Stimulated activated memory B cell treated with anti-CD40 and anti-IgM and Interleukin-4, amounts not matched to agents 10 μg/mL and 1 μg/mL and 100 μg/mL, for 72 hours (primary cell): ENCODE results near the gene PPFIA2.

Experiments used
- ATAC-seq: fragments of 150-1000 bp; cut with Tn5 transposase; 2 replicates; pipeline ENCODE4 v1.10.0; 2021
- H3K27ac Mint-ChIP-seq: one replicate; pipeline ENCODE4 v1.8.0; 2022; ENCODE audit warnings: mild to moderate bottlenecking, mixed read lengths
- H3K27me3 Mint-ChIP-seq: one replicate; pipeline ENCODE4 v1.8.0; 2022; ENCODE audit warnings: mixed read lengths
- H3K36me3 Mint-ChIP-seq: one replicate; pipeline ENCODE4 v1.8.0; 2022; ENCODE audit warnings: mixed read lengths
- H3K4me1 Mint-ChIP-seq: one replicate; pipeline ENCODE4 v1.8.0; 2022; ENCODE audit warnings: mixed read lengths
- H3K4me3 Mint-ChIP-seq: one replicate; pipeline ENCODE4 v1.8.0; 2022; ENCODE audit warnings: mild to moderate bottlenecking, moderate library complexity, mixed read lengths
- H3K9me3 Mint-ChIP-seq: one replicate; pipeline ENCODE4 v1.8.0; 2022; ENCODE audit warnings: mixed read lengths

PPFIA2 gene

DNA sequence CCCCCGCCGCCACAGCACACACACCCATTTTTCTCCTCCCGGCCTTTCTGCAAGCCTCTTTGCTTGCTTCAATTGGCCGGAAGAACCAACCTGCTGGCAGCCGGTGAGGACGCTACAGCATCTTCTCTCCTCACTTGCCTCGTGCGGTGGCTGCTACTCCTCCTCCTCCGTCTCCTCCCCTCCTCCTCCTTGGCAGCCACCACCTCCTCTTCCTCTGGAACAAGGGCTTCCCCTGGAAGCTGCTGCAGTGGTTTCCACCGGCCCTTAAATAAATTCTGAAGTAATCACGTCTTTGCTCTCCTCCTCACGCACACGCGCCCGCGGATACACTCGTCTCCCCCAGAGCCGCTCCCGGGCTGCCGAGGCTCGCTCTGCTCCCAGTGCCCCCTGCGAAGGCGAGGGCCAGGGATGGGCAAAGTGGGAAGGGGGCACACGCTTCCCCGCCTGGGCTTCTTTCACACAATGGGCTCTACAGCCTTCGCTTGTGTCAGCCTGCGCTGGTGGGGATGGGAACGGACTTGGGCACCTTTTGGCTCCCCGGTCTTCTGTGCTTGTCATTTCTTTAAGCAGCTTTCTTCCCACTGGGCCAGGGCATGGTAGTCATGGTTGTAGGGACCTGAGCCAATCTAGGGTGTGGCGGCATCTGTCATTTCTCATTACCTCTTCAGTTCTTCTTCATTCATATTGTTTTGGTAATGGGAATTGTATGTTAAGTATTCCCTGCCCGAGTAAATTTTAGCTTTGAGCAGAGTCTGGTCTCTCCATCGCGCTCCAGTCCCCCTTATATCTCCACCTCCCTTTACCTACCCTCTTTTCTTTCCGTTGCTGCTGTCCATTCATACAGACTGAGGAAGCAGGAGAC is at the start of gene PPFIA2:
Gene PPFIA2 (minus strand): TSS at position 161 of the 862 bp plus-strand sequence.
- H3K4me1 Mint-ChIP-seq, result no peaks in the 10 kb centered on the region
- no peak for ATAC-seq
- no peaks in the 10 kb centered on the region for H3K36me3 Mint-ChIP-seq
- H3K27me3 Mint-ChIP-seq, result peaks cover 13% of the 10 kb centered on the region
- no peak within 1 kb of the TSS for H3K27ac Mint-ChIP-seq
- H3K4me3 Mint-ChIP-seq, result no peak within 1 kb of the TSS
- peaks cover 3% of the 10 kb centered on the region for H3K9me3 Mint-ChIP-seq

- H3K4me1 Mint-ChIP-seq, result no peaks in the 10 kb centered on the region
- H3K36me3 Mint-ChIP-seq, result no peaks in the 10 kb centered on the region
- ATAC-seq, result no peak
- no peak overlapping the region for H3K27ac Mint-ChIP-seq
- H3K27me3 Mint-ChIP-seq, result no peaks in the 10 kb centered on the region
- H3K4me3 Mint-ChIP-seq, result no peak overlapping the region
- H3K9me3 Mint-ChIP-seq, result no peaks in the 10 kb centered on the region
Observed at GRCh38 chr12:81800298-81801148, 41.4 kb upstream of the PPFIA2 start.

- H3K27ac Mint-ChIP-seq, result no peak overlapping the region
- H3K36me3 Mint-ChIP-seq, result no peaks in the 10 kb centered on the region
- ATAC-seq, result no peak
- no peaks in the 10 kb centered on the region for H3K27me3 Mint-ChIP-seq
- peaks cover 2% of the 10 kb centered on the region for H3K9me3 Mint-ChIP-seq
- H3K4me1 Mint-ChIP-seq, result no peaks in the 10 kb centered on the region
- no peak overlapping the region for H3K4me3 Mint-ChIP-seq
Observed at GRCh38 chr12:81798294-81798693, 39.1 kb upstream of the PPFIA2 start.

- no peak overlapping the region for H3K27ac Mint-ChIP-seq
- no peak for ATAC-seq
Observed at GRCh38 chr12:81797100-81797499, 38.0 kb upstream of the PPFIA2 start.

GRCh38 chr12:81792666-81793065 is 33.5 kb upstream of the PPFIA2 start:
- no peak for ATAC-seq
- H3K4me1 Mint-ChIP-seq, result no peaks in the 10 kb centered on the region
- no peaks in the 10 kb centered on the region for H3K27me3 Mint-ChIP-seq
- H3K9me3 Mint-ChIP-seq, result peaks cover 2% of the 10 kb centered on the region
- no peak overlapping the region for H3K4me3 Mint-ChIP-seq
- H3K27ac Mint-ChIP-seq, result no peak overlapping the region
- no peaks in the 10 kb centered on the region for H3K36me3 Mint-ChIP-seq

More at GRCh38 chr12:81797100-81797499, 38.0 kb upstream of the PPFIA2 start:
- H3K36me3 Mint-ChIP-seq, result no peaks in the 10 kb centered on the region
- H3K9me3 Mint-ChIP-seq, result peaks cover 2% of the 10 kb centered on the region
- no peaks in the 10 kb centered on the region for H3K4me1 Mint-ChIP-seq
- H3K27me3 Mint-ChIP-seq, result no peaks in the 10 kb centered on the region
- H3K4me3 Mint-ChIP-seq, result no peak overlapping the region

DNA sequence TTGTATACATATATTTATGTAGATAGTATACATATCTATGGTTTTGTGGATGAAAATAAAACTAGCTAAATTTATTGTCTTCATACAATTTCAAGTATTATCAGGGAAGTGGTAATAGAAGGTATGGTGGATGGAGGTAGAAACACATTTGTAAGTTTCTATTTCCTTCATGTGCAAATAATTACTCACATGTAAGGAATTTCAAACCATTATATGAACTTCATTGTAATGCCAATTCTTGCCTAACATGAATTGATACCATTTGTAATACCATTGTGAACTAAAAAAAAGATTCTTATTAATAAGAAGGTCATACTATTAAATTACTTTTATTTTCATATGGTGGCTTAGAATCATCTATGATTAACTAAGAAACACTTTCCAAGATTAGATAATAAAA is 20.1 kb upstream of the PPFIA2 start:
- Mint-ChIP-seq H3K27ac (no peak overlapping the region), H3K27me3 (no peaks in the 10 kb centered on the region), H3K36me3 (no peaks in the 10 kb centered on the region), H3K4me3 (no peak overlapping the region), H3K4me1 (no peaks in the 10 kb centered on the region), H3K9me3 (no peaks in the 10 kb centered on the region)
- ATAC-seq, result no peak

DNA sequence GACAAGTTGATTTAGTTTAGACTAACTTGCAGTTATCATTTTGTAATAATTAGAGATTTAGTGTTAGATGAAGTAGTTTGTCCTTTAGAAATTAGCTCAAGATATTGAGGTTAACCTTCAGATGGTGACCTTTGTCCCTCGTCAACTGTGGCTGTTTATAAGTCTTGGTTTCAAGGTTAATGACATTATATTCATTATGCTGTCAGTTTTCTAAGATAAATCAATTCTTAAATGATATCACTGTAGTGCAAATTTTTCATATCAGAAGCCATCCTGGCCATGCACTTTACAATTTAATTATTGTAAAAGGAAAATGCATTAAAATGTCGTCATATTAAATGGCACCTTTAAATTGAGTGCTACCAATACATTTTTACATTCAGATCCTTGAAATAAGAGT is 19.6 kb upstream of the PPFIA2 start:
- H3K36me3 Mint-ChIP-seq, result no peaks in the 10 kb centered on the region
- no peak overlapping the region for H3K27ac Mint-ChIP-seq
- no peaks in the 10 kb centered on the region for H3K27me3 Mint-ChIP-seq
- no peaks in the 10 kb centered on the region for H3K4me1 Mint-ChIP-seq
- no peak overlapping the region for H3K4me3 Mint-ChIP-seq
- no peak for ATAC-seq
- peaks cover 2% of the 10 kb centered on the region for H3K9me3 Mint-ChIP-seq

DNA sequence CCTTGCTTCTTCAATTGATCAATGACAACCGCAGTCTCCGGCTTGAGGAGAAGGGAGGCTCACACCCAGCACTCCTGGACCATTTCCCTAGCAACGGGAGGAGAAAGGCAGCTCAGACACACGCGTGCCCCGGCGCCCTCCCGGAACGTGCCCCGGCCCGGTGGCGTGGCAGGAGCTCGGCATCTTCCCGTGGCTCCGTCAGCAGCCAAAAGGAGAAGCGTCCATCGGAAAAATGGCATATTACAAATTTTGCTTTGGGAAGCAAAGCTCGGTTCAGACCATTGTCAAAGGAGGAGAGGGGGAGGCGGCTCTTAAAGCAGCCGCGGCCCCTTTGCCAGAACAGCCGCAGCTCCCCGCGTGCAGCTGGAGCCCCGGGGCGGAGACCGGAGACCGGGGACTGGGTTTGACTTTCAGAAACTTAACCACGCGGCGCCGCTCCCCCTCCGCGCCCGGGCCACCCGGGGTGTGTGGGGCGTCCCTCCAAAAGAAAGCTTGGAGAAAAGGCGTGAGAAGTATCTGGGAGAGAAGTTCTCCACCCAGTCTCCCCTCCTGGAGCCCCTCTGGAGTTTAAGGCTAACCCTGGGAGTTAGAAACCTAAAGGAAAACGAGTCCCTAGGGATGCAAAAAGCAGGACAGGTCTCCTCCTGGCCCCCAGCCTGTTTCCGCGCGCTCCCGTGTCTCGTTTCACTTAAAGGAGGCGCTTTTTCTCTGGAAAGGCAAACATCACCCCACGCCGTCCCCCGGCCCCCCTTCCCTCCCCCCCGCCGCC is 545 bp downstream of the PPFIA2 start:
- no peak for ATAC-seq
- H3K36me3 Mint-ChIP-seq, result no peaks in the 10 kb centered on the region
- H3K9me3 Mint-ChIP-seq, result peaks cover 3% of the 10 kb centered on the region
- H3K4me3 Mint-ChIP-seq, result no peak overlapping the region
- no peak overlapping the region for H3K27ac Mint-ChIP-seq
- peaks cover 13% of the 10 kb centered on the region for H3K27me3 Mint-ChIP-seq
- H3K4me1 Mint-ChIP-seq, result no peaks in the 10 kb centered on the region

DNA sequence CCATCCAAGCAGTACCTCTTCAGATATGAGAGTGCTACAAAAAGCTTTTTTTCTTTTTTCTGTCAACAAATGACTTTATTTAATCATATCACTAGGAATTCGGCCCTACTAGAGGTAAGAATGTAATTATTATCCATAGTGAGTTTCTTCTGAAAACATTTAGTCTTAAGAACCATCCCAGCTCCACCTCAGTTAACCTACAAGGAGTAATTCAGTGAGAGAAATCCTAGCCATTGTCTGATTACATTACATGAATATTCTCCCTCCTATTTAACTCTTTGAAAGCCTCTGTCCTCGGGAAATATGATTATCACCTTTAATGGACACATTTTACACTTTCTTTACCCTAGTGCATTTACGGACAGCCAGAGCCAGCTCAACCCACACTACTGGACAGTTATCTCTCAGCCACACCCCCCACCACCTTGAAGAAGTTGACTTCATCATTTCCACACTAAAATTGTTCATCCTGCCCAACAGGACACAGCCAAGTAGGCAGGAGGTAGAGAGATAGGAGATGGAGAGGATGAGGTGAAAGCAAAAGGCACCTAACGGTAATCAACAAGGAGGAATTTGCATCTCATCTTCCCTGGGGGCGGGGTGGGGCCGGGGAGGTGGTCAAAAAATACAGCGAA is 1.3 kb downstream of the PPFIA2 start:
- no peaks in the 10 kb centered on the region for H3K4me1 Mint-ChIP-seq
- H3K4me3 Mint-ChIP-seq, result no peak overlapping the region
- peaks cover 13% of the 10 kb centered on the region for H3K27me3 Mint-ChIP-seq
- no peak overlapping the region for H3K27ac Mint-ChIP-seq
- H3K9me3 Mint-ChIP-seq, result peaks cover 3% of the 10 kb centered on the region
- ATAC-seq, result no peak
- no peaks in the 10 kb centered on the region for H3K36me3 Mint-ChIP-seq

GRCh38 chr12:81729781-81730180 is 29.4 kb downstream of the PPFIA2 start:
- Mint-ChIP-seq H3K27ac (no peak overlapping the region), H3K4me1 (no peaks in the 10 kb centered on the region), H3K36me3 (no peaks in the 10 kb centered on the region), H3K27me3 (no peaks in the 10 kb centered on the region), H3K9me3 (no peaks in the 10 kb centered on the region), H3K4me3 (no peak overlapping the region)
- no peak for ATAC-seq

DNA sequence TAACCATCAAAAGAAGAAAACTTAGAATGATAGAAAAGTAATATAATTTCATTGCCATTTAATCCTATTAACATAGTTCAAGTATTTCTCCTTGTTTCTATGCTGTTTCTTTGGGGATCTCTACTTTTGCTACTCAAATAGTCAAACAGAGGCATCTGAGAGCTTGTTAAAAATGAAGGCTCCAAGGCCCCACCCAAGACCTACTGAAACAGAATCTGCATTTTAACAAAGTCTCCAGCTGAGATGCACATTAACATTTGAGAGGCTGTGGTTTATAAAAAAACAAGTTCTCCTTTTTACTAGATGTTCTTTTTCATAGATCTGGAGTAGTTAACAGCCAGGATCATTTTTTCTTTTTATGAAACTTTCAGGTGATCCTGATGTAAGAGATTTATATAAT is 31.8 kb downstream of the PPFIA2 start:
- Mint-ChIP-seq H3K4me1 (no peaks in the 10 kb centered on the region), H3K9me3 (no peaks in the 10 kb centered on the region), H3K27ac (no peak overlapping the region), H3K27me3 (no peaks in the 10 kb centered on the region), H3K36me3 (no peaks in the 10 kb centered on the region), H3K4me3 (no peak overlapping the region)
- ATAC-seq, result no peak

GRCh38 chr12:81726634-81727033 is 32.5 kb downstream of the PPFIA2 start:
- no peaks in the 10 kb centered on the region for H3K36me3 Mint-ChIP-seq
- ATAC-seq, result no peak
- no peaks in the 10 kb centered on the region for H3K4me1 Mint-ChIP-seq
- no peaks in the 10 kb centered on the region for H3K27me3 Mint-ChIP-seq
- H3K27ac Mint-ChIP-seq, result no peak overlapping the region
- no peak overlapping the region for H3K4me3 Mint-ChIP-seq
- H3K9me3 Mint-ChIP-seq, result no peaks in the 10 kb centered on the region

DNA sequence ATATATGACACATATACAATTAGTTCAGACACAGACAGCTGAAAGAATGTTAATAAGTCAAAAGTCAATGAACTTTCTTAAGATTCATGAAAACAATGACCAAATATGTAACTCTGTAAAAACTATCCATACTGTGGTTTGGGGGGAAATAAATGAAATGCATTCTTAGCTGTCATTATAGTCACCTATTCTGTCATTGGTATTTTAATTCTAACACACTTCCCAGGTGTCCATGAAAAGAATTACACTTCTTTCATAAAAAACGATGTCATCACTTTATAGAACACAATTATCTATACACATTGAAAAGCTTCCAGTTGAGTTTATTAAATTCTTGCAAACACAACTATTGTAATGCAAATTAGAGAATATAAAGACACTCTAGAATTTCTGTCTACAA is 35.8 kb downstream of the PPFIA2 start:
- no peaks in the 10 kb centered on the region for H3K36me3 Mint-ChIP-seq
- H3K27ac Mint-ChIP-seq, result no peak overlapping the region
- H3K4me3 Mint-ChIP-seq, result no peak overlapping the region
- no peaks in the 10 kb centered on the region for H3K4me1 Mint-ChIP-seq
- ATAC-seq, result no peak
- no peaks in the 10 kb centered on the region for H3K9me3 Mint-ChIP-seq
- no peaks in the 10 kb centered on the region for H3K27me3 Mint-ChIP-seq

GRCh38 chr12:81722004-81722403 is 37.1 kb downstream of the PPFIA2 start:
- H3K4me1 Mint-ChIP-seq, result no peaks in the 10 kb centered on the region
- H3K9me3 Mint-ChIP-seq, result peaks cover 2% of the 10 kb centered on the region
- no peak for ATAC-seq
- no peaks in the 10 kb centered on the region for H3K27me3 Mint-ChIP-seq
- no peak overlapping the region for H3K4me3 Mint-ChIP-seq
- no peak overlapping the region for H3K27ac Mint-ChIP-seq
- H3K36me3 Mint-ChIP-seq, result no peaks in the 10 kb centered on the region

DNA sequence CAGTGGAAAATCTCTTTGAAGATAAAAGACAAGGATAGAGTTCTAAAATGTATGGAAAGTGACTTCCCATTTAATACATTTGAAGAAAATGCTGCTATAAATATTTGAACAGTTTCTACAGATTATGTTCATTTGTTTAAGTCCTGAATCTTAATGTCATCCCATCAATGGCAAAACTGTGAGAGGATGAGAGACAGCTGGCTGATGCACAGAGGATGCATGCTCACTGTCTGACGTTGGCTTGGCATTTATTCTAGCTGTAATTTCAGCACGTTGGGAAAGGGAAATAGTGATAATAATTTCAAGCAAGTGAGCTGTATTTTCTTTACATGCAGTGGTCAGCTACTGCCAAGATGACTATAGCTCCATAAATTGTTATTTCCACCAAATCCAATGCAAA is 40.5 kb downstream of the PPFIA2 start:
- Mint-ChIP-seq H3K36me3 (no peaks in the 10 kb centered on the region), H3K27me3 (no peaks in the 10 kb centered on the region), H3K4me3 (no peak overlapping the region), H3K4me1 (no peaks in the 10 kb centered on the region), H3K9me3 (peaks cover 2% of the 10 kb centered on the region), H3K27ac (no peak overlapping the region)
- no peak for ATAC-seq
